GM04503 (cell line): Measurements from ENCODE around the gene FXYD3.

Experiments used
- DNase-seq: peaks from one replicate; pipeline ENCODE4 v3.0.0-alpha.2; 2012; ENCODE audit warnings: low read depth

The FXYD3 gene

DNA sequence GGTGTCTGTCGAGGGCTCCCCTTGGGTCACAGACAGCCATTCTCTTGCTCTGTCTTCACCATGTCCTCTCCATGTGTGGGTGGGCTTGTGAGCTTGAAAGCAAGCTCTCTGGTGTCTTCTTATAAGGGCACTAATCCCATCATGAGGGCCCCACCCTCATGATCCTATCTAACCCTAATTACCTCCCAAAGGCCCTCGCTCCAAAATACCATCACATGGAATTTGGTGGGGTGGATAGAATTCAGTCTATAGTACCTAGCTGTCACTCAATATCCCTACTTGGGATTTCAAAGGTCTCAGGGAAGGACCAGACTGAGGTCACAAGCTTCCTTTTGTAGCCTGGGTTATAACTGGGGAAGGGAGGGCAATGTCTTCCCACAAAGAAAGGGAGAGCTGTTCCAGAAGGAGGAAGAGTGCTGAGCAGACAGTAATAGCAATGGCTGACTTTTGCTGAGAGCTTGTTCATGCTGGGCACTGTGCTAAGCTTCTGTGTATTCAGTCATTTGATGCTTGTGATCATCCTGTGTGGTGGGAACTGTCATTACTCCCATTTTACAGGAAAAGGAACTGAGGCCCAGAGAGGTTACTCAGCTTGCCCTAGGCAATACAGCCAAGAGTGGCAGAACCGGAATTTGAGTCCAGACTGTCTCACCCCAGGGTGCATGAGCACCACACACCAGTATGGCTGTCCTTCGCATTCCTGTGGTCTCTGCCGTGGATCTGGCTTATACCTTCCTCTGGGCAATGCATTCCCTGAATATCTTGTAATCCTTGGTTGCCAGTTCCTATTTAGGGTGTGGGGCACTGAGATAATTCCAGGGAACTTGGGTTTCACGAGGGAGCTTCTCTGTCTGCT, 47.1 kb downstream of the FXYD3 start:
- no peak for DNase-seq

- no peak for DNase-seq
Observed at GRCh38 chr19:35164418-35164817, 48.8 kb downstream of the FXYD3 start.

DNA sequence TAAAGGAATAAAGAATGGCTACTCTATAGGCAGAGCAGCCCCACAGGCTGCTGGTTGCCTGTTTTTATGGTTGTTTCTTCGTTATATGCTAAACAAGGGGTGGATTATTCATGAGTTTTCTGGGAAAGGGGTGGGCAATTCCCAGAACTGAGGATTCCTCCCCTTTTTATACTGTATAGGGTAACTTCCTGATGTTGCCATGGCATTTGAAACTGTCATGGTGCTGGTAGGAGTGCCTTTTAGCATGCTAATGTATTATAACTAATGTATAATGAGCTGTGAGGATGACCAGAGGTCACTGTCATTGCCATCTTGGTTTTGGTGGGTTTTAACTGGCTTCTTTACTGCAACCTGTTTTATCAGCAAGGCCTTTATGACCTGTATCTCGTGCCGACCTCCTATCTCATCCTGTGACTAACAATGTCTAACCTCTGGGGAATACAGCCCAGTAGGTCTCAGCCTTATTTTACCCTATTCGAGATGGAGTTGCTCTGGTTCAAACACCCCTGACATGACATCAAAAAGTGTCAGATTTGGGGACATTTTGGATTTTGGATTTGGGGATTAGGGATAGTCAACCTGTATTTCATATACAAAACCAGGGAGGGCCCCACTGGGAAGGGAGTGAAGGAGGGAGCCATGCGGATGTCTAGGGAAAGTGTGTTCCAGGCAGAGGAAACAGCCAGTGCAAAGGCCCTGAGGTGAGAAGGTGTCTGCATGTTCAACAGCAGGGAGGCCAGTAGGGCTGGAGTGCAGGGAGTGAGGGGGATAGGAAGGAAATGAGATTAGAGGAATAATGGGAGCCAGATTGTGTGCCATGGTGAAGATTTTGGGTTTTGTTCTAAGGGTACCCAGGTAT, 49.8 kb downstream of the FXYD3 start:
- no peak for DNase-seq

DNA sequence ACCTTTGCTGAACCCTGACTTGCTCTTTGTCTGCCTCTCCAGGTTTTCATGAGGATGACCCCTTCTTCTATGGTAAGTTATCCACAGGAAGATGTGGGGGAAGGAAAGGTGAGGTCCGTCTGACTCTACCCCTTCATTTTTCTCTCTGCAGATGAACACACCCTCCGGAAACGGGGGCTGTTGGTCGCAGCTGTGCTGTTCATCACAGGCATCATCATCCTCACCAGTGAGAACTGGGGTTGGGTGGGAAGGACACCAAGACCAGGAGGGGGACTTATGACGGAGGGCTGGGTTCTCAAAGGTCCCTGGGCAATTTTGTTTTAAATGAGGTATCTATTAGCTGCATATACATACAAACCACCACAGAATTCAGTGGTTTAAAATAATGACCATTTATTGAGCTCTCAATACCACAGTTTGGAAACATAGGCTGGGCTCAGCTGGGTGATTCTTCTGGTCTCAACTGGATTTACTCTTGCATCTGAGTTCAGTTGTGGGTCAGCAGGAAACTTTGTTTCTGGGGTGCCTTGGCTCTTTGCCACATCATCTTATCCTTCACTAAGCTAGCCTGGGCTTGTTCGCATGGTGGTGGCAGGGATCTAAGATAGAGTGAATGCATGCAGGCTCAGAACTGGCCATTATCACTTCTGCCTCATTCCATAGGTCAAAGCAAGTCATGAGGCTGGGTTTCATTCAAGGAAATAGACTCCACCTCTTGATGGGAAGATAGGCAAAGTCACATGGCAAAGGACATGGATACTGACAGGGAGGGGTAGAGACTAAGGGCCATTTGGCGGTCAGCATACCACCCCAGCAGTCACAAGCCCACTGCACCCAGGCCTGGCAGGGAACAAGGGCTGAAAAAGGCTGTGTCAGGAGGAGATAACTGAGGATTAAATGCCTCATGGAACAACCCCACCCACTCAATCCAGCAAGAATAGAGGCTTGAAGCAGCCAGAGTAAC, 50.8 kb downstream of the FXYD3 start:
- DNase-seq = no peak

GRCh38 chr19:35167251-35168119, 51.9 kb downstream of the FXYD3 start:
- DNase-seq = no peak

DNA sequence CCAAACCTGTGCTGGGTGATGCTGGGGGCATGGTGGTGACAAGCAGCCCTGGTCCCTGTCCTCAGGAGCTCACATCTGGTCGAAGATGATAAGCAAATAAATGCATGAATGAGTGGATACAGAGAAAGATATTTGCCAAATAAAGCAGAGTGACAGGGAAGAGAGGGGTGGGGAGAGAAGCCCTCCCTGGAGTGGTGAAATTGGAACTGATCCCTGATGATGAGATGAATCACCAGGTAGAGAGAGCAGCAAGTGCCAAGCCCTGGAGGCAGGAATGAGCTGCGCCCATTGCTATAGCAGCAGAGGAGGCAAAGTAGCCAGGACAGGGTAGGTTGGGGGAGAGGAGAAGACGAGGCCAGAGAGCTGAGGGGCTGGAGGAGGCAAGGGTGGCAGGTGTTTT, 52.6 kb downstream of the FXYD3 start:
- DNase-seq = no peak

GRCh38 chr19:35169221-35169995, 53.8 kb downstream of the FXYD3 start:
- DNase-seq = no peak

DNA sequence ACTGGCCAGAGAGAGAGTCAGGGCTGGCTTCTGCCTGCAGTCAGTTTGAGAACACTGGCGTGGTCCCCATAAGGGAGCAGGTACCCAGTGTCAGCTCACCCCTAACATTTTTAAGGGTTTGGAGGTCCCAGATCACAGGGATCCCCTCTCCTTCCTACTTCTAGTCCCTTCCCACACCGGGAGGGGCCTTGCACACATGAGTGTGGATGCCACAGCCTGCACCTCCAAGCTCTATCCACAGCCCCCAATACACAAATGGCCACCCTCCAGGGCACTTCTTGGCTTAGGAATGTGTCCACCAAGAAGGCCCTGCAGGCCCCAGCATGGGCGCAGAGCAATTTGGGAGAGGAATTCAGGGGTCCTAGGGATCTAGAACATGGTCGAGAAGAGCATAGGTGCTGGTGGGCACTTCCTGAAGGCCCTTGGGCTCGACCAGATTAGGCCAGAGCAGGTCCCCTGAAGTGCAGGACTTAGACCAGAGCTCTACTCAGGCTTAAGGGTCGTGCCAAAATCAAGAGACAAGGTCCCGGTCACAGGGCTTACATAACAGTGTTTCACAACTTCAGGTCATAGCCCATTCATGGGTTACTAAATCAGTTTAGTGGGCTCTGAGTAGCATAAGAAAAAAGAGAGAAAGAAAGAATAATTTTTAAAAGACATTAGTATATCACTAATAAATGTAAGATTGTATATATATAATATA, 54.9 kb downstream of the FXYD3 start:
- no peak for DNase-seq

- no peak for DNase-seq
Observed at GRCh38 chr19:35171730-35172129, 56.1 kb downstream of the FXYD3 start.
